Measurements from ENCODE around the gene MTOR. TPM values are rescaled to one million over a fixed set of nuclear protein-coding genes. Genes with fewer than 3 reads are reported as not detected.
"Not testable (repeated sequence)": the region's sequence is repeated elsewhere in the genome, so short reads cannot be mapped to it uniquely, and the experiment has no call there.

Gene MTOR
- total RNA-seq, 6 experiments from 2014 or later: 36.6 to 41.2 (median 38.2) TPM

- Mint-ChIP-seq H3K27me3 (ENCODE audit: insufficient read depth) (no peaks in the 10 kb centered on the region; the same call in 1 of the 2 replicates), H3K4me3 (no peak overlapping the region), H3K36me3 (ENCODE audit: low read depth) (peaks cover 21% of the 10 kb centered on the region), H3K9me3 (no peaks in the 10 kb centered on the region), H3K4me1 (ENCODE audit: low read depth) (peaks cover 33% of the 10 kb centered on the region), H3K27ac (no peak overlapping the region)
- DNase-seq: no peak
- no peak for TF ChIP-seq CTCF (IDR thresholded peaks at IDR 0.05)
These were observed 17.3 kb upstream of the MTOR start for GRCh38 chr1:11279630-11280029.

- no peak overlapping the region for H3K4me3 Mint-ChIP-seq
- H3K27ac Mint-ChIP-seq: no peak overlapping the region
- no peaks in the 10 kb centered on the region for H3K9me3 Mint-ChIP-seq
- H3K27me3 Mint-ChIP-seq (ENCODE audit: insufficient read depth): no peaks in the 10 kb centered on the region; the same call in 1 of the 2 replicates
- H3K36me3 Mint-ChIP-seq (ENCODE audit: low read depth): peaks cover 21% of the 10 kb centered on the region
- no peak for DNase-seq
- TF ChIP-seq CTCF (IDR thresholded peaks at IDR 0.05): no peak
- H3K4me1 Mint-ChIP-seq (ENCODE audit: low read depth): peaks cover 33% of the 10 kb centered on the region
These were observed 16.8 kb upstream of the MTOR start for GRCh38 chr1:11279152-11279551.

- no peak for TF ChIP-seq CTCF (IDR thresholded peaks at IDR 0.05)
- Mint-ChIP-seq H3K27me3 (ENCODE audit: insufficient read depth) (no peaks in the 10 kb centered on the region; the same call in 1 of the 2 replicates), H3K36me3 (ENCODE audit: low read depth) (peaks cover 17% of the 10 kb centered on the region; the same call in 1 of the 2 replicates), H3K4me1 (ENCODE audit: low read depth) (peaks cover 25% of the 10 kb centered on the region), H3K27ac (peak overlapping the region; percentile 87), H3K4me3 (peak overlapping the region; percentile 92), H3K9me3 (no peaks in the 10 kb centered on the region)
- no peak for DNase-seq
These were observed 11.4 kb upstream of the MTOR start for GRCh38 chr1:11273595-11274234.

GRCh38 chr1:11272832-11273594 is 10.7 kb upstream of the MTOR start, which contains the start of gene UBIAD1:
Gene UBIAD1 (plus strand): TSS chr1:11273198. CDS start chr1:11273532, 334 bp downstream.
- TF ChIP-seq CTCF (IDR thresholded peaks at IDR 0.05): no peak
- peak within 1 kb of the TSS; percentile 92 for H3K4me3 Mint-ChIP-seq
- no peaks in the 10 kb centered on the region for H3K9me3 Mint-ChIP-seq
- peak; percentile 60 for DNase-seq
- peak within 1 kb of the TSS; percentile 87 for H3K27ac Mint-ChIP-seq
- H3K36me3 Mint-ChIP-seq (ENCODE audit: low read depth): peaks cover 13% of the 10 kb centered on the region; the same call in 1 of the 2 replicates
- H3K4me1 Mint-ChIP-seq (ENCODE audit: low read depth): peaks cover 25% of the 10 kb centered on the region
- H3K27me3 Mint-ChIP-seq (ENCODE audit: insufficient read depth): no peaks in the 10 kb centered on the region; the same call in 1 of the 2 replicates

GRCh38 chr1:11272544-11272831 is 10.1 kb upstream of the MTOR start:
- Mint-ChIP-seq H3K4me1 (ENCODE audit: low read depth) (peaks cover 29% of the 10 kb centered on the region), H3K9me3 (no peaks in the 10 kb centered on the region), H3K4me3 (peak overlapping the region; percentile 45; the same call in 1 of the 2 replicates), H3K27ac (no peak overlapping the region), H3K27me3 (ENCODE audit: insufficient read depth) (no peaks in the 10 kb centered on the region; the same call in 1 of the 2 replicates), H3K36me3 (ENCODE audit: low read depth) (peaks cover 10% of the 10 kb centered on the region; the same call in 1 of the 2 replicates)
- no peak for TF ChIP-seq CTCF (IDR thresholded peaks at IDR 0.05)
- DNase-seq: no peak

GRCh38 chr1:11267350-11268337 is 5.3 kb upstream of the MTOR start:
- not testable (repeated sequence) for H3K4me3 Mint-ChIP-seq; H3K27me3 Mint-ChIP-seq (ENCODE audit: insufficient read depth); H3K27ac Mint-ChIP-seq; H3K36me3 Mint-ChIP-seq (ENCODE audit: low read depth); H3K9me3 Mint-ChIP-seq
- peak; percentile 22 for DNase-seq
- peaks cover 12% of the 10 kb centered on the region for H3K4me1 Mint-ChIP-seq (ENCODE audit: low read depth)

Data from HFFc6 (cell line).